HS-27A (cell line): ENCODE results near the gene GLCE.

Experiments used
- DNase-seq: peaks from one replicate; pipeline ENCODE4 v3.0.0-alpha.2; 2012; ENCODE audit warnings: low read depth, missing footprints

GLCE gene

GRCh38 chr15:69160141-69160993, at the start of gene GLCE:
TSS of gene GLCE (plus strand) at chr15:69160635. CDS start at chr15:69255807, 95,172 bp downstream.
- peak; percentile 92 for DNase-seq

- DNase-seq, result no peak
Measured at GRCh38 chr15:69114331-69114928, 46.0 kb upstream of the GLCE start.

- DNase-seq, result no peak
Measured at GRCh38 chr15:69115031-69115430, 45.4 kb upstream of the GLCE start.

DNA sequence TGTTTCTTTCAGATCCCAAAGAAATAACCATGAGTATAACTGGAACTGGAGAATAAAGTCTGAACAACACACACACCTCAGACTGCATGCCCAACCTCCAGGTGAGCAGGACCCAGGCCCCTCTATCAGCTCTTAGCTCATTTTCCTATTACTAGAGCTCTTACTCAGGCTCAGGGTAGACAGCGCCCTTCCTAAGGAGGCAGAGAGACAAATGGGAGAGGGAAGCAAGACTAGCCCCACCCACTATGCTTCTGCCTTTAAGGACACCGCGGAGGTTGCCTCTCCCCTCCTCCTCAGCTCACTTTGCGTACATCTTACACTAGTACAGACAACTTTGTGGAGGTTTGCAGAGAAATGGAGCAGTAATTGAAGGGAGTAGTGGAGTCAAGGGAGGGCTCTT, 44.0 kb upstream of the GLCE start:
- DNase-seq, result no peak

DNA sequence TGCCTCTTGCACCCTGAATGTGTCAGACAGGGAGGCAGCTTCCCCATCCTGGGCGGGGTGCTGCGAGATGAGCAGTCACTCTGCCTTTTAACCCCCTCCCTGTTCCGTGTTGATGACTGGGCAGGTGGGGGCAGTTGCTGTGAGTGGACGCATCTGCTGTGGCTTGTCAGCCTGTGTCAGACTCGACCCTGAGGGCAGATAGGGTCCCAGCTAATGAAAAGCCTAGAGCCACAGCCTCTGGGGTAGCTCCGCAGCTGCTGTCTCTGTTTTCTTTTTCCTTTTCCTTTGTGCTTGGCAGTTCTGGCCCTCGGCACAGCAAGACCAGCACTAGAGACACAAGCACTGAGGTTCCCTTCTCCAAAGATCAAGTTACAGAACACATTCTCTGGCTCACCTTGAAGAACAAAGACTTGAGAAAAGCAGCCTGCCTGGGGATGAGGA, 43.0 kb upstream of the GLCE start:
- DNase-seq, result no peak

DNA sequence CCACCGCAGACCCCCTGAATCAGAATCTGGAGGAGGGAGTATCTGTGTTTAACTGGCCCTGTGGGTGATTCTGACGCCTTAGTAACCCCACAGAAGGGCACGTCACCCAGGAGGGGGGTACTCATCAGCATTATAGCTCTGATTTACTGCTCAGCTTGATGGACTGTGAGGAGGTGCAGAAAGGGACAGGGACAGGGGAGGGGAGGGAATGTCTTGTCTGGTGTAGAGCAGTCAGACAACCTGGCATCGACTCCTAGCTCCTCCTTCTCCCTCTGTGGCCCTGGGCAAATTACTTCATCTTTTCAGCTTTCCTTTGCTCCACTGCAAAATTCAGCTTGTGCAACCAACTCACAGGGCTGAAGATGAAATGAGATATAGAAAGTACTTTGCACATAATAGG, 42.3 kb upstream of the GLCE start:
- DNase-seq, result no peak

- no peak for DNase-seq
Measured at GRCh38 chr15:69119001-69119400, 41.4 kb upstream of the GLCE start.

DNA sequence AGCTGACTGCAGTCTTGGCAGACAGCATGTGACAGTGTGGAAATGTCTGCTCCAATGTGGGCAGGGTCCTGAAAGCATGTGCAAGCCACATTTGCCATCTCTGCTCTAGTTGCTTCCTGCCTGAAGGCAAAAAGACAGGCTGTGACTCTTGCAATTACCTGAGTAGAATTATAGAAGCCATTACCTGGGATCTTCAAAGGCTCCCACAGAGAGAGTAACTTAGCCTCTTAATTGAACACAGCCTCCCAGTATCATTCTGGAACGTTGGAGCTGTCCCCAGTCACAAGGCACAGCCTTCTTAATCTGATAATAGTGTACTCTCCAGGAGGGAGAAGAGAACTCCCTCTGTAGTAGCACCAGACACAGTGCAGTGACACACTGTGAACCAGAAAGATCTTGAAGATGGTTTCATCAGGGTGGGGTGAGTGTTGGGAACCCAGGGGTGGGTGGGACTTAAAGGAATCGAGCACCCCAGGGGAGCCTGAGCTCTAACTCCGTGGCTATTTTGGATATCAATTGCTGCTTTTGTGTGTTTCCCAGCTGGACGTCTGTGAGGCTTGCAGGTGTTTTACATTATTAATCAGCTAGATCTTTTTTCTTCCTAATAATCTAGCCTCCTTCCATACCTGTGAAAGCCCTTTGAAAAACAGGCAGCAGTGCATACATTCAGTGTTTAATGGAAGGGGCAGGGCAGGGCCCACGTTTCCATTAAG, 40.6 kb upstream of the GLCE start:
- DNase-seq, result no peak

DNA sequence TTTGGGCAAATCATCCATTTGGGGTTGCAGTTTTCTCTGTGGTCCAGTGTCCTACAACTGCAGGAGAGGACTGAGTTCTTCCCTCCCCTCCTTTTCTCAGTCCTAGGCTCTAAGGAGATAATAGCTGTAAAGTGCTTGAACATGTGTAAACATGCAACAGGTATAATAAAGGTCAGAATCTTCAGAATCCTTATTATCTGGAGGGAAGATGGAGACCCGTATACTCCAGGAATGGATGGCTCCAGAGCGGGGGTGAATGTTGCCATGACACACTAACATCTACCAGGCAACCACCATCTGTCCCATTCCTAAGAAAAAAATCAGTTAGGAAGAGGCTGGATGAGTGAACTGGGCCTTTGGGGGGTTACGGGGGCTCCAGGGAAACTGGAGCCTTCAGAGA, 39.7 kb upstream of the GLCE start:
- no peak for DNase-seq

DNA sequence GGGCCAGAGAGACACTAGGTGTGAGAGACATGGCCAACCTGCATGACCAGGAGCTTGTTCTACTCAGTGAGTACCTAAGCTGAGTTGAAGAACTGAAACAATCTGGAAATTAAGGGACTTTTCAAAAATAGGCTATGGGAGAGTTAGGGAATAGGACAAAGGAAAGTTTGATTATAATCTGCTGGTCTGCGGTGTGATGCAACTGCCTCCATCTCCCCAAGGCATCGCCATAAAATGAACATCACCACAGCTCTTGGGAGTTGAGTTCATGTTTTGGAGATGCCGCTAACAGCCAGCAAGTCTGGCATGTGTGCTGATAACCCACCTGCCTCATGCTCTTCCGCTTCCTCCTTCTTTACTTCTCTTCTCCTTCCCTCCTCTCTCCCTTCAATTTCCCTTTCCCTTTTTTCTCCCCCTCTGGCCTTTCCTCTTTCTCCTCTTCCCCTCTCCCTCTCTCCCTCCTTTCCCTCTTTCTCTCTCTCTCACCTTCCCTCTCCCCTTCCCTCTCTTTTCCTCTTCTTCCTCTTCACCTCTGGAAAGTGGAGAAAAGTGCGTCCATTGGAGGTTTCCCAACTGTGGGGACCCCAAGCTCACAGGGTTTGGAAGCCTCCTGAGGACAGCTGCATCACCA, 39.1 kb upstream of the GLCE start:
- no peak for DNase-seq

DNA sequence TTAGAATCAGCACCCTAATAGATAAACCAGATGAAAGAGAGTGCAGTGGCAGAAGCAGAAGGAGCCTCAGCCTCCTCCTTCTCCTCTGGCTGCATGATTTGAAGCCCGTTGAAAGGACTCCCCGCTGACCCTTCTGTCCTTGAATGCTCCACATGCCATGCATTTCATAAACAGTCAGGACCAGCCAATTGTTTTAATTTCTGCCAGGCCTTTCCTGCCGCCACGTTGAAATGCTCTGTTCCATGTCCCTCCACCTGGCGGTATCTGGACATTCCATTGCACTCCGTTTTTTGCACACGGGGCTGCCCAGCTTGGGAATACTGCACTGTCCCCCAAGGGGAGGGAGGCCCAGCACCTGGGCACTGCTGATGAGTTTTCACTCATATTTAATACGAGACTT, 35.2 kb upstream of the GLCE start:
- no peak for DNase-seq

DNA sequence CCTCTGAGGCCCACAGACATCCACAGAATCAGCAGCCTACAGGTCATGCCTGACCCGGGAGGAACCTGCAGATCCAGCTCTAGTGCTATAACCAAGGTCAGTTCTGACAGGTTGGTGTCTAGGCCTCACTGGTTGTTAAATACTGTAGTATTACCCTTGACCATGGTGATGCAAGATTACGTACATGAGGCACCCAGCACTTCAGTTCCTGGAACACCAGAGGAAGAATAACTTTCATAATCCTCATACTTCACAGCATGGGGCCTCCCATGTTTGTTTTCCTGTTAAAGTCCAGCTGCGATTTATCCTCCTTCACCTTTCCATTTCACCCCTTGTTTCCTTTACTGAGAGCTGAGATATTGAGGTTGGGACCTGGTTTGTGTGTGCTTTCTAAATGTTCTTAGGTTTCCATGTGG, 34.4 kb upstream of the GLCE start:
- no peak for DNase-seq

- no peak for DNase-seq
Measured at GRCh38 chr15:69127306-69127705, 33.1 kb upstream of the GLCE start.

DNA sequence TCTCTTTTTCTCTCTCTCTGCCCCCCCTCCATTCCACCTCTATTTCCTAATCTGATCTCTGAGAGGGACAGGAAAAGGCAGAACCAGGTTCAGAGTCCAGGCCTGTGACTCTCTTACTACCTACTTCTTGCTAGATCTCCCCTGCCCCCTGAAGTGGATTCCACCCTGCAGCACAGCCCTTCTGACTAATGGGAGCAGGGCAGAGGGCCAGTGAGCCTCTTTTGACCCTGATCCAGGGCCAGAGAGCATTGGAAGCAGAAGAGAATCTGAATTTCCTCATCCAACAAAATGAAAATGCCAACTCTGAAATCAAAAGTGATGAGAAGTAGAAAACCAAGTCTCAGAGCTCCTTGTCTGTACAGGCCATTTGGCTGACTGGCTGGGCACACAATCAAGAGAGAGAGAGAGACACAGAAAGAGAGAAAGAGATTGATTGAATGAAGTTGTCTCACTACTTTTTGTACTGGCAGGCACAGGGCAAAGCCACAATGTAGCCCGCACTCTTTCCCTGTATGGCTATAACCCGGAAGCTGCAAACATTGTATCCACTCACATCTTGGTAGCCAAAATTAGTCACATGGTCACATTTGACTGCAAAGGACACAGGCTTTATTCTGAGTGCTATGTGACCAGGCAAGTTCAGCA, 31.6 kb upstream of the GLCE start:
- DNase-seq, result no peak

DNA sequence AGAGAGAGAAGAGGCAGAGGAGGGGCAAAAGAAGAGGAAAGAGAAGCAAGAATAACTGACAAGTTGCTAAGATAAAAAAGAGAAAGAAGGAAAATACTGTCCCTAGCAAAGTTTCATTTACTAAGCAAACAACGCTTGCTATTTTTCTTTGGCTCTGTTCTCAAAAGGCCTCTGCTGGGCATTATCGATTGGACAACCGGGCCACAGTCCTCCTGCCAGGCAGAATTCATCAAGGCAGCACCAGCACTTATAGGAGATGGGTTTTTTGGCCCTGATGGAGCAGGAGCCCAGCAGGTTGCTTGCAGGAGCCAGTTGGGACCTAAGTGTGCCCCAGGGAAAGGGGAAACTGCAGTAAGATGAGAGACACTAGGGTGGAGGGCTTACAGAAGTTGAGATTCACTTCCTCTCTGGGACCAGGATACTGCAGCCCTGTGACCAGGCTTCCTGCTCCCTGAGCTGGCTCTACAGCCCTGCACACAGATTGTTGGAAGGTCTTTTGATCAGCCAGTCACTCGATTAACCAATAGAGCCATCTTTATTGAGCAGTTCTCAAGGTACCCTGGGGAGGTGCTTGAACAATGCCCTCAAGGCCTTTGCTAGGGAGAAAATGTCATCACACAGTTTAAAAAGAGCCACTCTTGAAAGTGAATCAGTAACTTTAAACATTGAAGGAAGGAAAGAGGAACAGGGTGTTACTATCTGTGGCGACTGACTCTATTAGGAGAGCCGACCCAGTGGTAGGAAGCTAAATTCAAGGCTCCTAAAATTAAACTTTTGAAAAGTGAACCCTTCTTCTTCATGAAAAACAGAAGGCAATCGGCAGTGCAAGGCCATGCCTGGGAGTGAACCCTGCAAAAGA, 28.8 kb upstream of the GLCE start:
- no peak for DNase-seq

GRCh38 chr15:69132430-69132829, 28.0 kb upstream of the GLCE start:
- DNase-seq, result no peak

- no peak for DNase-seq
Measured at GRCh38 chr15:69132977-69133861, 27.2 kb upstream of the GLCE start.

- no peak for DNase-seq
Measured at GRCh38 chr15:69133862-69134519, 26.4 kb upstream of the GLCE start.

- DNase-seq, result no peak
Measured at GRCh38 chr15:69134791-69135190, 25.6 kb upstream of the GLCE start.
